ENCODE measurements around the gene IL2RA.

- TF ChIP-seq EZH2 (IDR thresholded peaks at IDR 0.05) = no peak
- no peak for TF ChIP-seq POLR2AphosphoS5 (IDR thresholded peaks at IDR 0.05; ENCODE audit: borderline replicate concordance, low read depth, low read length)
- no peak for TF ChIP-seq FOXP2 (optimal IDR thresholded peaks at IDR 0.05; ENCODE audit: control extremely low read depth, extremely low read length, insufficient read depth)
These were observed 2.7 kb downstream of the IL2RA start for GRCh38 chr10:6059506-6059905.
